Measurements from ENCODE around the gene TMEM183A.
"Not testable (repeated sequence)": the region's sequence is repeated elsewhere in the genome, so short reads cannot be mapped to it uniquely, and the experiment has no call there.

Gene TMEM183A

GRCh38 chr1:203006948-203007871 is at the start of gene TMEM183A:
TSS of gene TMEM183A (plus strand) at chr1:203007374. CDS start at chr1:203007466, 92 bp downstream.
- DNase-seq (ENCODE audit: low spot score) = peak; percentile 96

GRCh38 chr1:202957733-202958543 is 49.2 kb upstream of the TMEM183A start, which contains the start of gene ADIPOR1:
TSS of gene ADIPOR1 (minus strand) at chr1:202958312. CDS start at chr1:202951070, 7,242 bp downstream.
- DNase-seq (ENCODE audit: low spot score) = peak; percentile 94

GRCh38 chr1:202958544-202959275 is 48.5 kb upstream of the TMEM183A start:
- DNase-seq (ENCODE audit: low spot score) = no peak

- DNase-seq (ENCODE audit: low spot score) = no peak
Measured at GRCh38 chr1:202959276-202959620, 47.9 kb upstream of the TMEM183A start.

GRCh38 chr1:202961220-202961880 is 45.8 kb upstream of the TMEM183A start:
- DNase-seq (ENCODE audit: low spot score) = no peak

GRCh38 chr1:202964791-202965410 is 42.3 kb upstream of the TMEM183A start:
- DNase-seq (ENCODE audit: low spot score) = no peak

- DNase-seq (ENCODE audit: low spot score) = no peak
Measured at GRCh38 chr1:202965422-202965821, 41.8 kb upstream of the TMEM183A start.

- DNase-seq (ENCODE audit: low spot score) = no peak
Measured at GRCh38 chr1:202966006-202966898, 40.9 kb upstream of the TMEM183A start.

- peak; percentile 28 for DNase-seq (ENCODE audit: low spot score)
Measured at GRCh38 chr1:202967684-202968281, 39.4 kb upstream of the TMEM183A start.

GRCh38 chr1:202968351-202968750 is 38.8 kb upstream of the TMEM183A start:
- DNase-seq (ENCODE audit: low spot score) = no peak

- DNase-seq (ENCODE audit: low spot score) = peak; percentile 37
Measured at GRCh38 chr1:202968895-202969295, 38.3 kb upstream of the TMEM183A start.

- no peak for DNase-seq (ENCODE audit: low spot score)
Measured at GRCh38 chr1:202972046-202972445, 35.1 kb upstream of the TMEM183A start.

- DNase-seq (ENCODE audit: low spot score) = no peak
Measured at GRCh38 chr1:202974856-202975255, 32.3 kb upstream of the TMEM183A start.

- no peak for DNase-seq (ENCODE audit: low spot score)
Measured at GRCh38 chr1:202976633-202977032, 30.5 kb upstream of the TMEM183A start.

GRCh38 chr1:202979459-202979858 is 27.7 kb upstream of the TMEM183A start:
- no peak for DNase-seq (ENCODE audit: low spot score)

GRCh38 chr1:202981939-202982338 is 25.2 kb upstream of the TMEM183A start:
- DNase-seq (ENCODE audit: low spot score) = no peak

GRCh38 chr1:202982715-202983430 is 24.3 kb upstream of the TMEM183A start:
- DNase-seq (ENCODE audit: low spot score) = no peak

- DNase-seq (ENCODE audit: low spot score) = not testable (repeated sequence)
Measured at GRCh38 chr1:202986120-202986519, 21.1 kb upstream of the TMEM183A start.

GRCh38 chr1:202987255-202987654 is 19.9 kb upstream of the TMEM183A start:
- no peak for DNase-seq (ENCODE audit: low spot score)

All from CD4-positive, alpha-beta T cell treated with Interleukin-6 at 100 ng/mL for 8 hours (primary cell).